Inflammatory macrophage (primary cell): ENCODE measurements around the gene IMPDH1.

Experiments used
- DNase-seq, 2 donors: peaks; one replicate each; pipeline ENCODE4 v3.0.0-alpha.2; 2020 to 2022

IMPDH1 gene

DNA sequence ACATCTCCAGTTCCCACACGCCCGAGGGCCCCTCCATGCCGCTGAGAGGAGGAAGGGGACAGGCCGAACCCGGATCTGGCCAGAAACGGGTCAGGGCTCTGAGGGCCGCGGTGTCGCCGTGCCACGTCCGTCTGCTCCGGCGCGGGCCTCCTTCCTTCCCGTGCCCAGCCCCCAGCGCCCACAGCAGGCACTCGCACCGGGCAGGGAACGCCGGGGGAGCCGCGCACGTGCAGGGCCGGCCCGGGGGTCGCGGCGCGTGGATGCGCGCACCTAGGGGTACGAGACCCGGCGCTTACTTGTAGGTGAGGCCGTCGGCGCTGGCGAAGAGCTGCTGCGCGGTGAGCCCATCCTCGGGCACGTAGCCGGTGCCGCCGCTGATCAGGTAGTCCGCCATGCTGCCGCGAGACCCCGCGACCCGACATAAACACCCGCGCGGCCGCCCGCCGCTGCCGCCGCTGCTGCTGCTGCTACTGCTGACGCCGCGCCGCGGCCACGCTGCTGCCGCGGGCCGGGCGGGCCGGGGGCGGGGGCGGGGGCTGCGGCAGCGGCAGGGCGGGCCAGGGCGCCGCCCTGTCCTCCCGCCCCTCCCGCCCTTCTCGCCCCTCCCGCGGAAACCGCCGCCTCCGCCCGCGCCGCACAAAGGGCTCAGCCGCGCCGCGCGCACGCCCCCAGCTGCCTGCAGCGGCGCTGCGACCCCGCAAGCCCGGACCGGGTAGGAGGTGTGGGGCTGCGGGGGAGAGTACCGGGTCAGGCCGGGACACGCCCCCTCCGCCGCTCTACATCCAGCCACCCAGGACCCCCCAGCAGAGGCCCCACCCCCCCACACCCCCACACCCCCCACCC lies 4.1 kb downstream of the IMPDH1 start:
- DNase-seq, result peak in 1 of 2 donors; percentile 41

DNA sequence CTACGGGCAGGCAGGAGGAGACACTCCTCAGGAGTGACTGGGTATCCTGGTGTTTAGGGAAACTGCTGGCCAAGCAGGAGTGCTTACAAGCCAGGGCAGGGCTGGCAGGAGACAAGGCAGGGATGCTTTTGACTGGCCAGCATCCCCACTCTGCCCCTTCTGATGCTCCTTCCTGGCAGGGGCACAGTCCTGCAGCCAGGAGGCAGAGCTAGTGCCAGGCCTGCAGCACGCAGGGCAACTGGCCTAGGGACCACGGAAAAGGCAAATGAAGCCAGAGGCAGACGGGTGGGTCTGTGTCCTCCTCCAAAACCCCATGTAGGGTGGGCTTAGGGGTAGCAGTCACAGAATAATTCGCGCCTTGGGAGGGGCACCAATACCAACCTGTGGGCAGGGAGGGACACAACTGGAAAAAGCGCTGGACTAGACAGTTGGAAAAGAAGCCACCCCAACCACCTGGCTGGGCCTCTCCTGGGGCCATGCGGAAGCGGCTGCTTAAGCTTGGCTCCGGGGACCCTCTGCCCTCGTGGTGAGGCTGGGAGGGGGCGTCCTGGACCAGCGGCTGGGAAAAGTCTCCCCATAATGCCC lies 4.8 kb downstream of the IMPDH1 start:
- DNase-seq, result no peak

DNA sequence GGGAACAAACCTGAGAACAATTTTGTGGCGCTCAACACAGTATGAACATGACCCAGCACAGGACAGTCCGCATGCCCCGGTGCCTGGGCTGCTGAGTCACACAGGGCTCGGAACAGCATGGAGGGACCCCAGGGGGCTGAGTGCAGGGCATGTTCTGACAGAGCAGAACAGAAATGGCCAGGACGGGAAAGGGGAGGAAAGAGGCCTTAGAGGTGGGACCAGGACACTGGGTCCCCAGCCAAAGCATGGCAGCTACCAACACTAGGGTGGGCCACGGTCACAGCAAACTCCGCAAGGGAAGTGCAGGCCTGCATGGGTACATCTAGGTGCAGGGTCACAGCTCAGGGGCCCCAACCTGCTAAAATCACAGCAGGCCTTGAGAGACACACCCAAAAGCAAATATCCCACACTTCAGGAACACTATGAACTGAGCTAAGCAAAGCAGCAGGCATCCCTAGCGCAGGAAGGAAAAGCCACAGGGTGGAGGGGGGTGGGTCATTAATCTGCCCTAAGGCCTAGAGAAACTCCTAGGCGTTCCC lies 5.6 kb downstream of the IMPDH1 start:
- no peak for DNase-seq

DNA sequence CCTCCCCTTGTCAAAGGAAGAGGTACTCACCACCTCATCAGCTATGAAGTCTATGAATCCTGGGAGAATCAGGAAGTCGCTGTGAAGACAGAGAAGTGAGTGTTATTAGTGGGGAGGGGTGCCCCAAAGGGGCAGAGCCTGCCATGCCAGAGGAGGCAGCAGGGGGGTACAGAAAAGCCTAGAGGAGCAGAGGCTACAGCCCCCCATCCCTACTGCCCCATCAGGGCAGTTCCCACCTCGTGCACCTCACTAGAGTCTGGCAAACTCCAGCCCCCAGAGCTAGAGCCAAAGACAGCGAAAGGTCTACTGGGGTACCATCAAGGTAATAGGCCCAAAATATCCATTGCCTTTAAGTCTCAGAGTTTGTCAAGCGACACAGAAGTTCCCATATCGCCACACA lies 6.1 kb downstream of the IMPDH1 start:
- no peak for DNase-seq

DNA sequence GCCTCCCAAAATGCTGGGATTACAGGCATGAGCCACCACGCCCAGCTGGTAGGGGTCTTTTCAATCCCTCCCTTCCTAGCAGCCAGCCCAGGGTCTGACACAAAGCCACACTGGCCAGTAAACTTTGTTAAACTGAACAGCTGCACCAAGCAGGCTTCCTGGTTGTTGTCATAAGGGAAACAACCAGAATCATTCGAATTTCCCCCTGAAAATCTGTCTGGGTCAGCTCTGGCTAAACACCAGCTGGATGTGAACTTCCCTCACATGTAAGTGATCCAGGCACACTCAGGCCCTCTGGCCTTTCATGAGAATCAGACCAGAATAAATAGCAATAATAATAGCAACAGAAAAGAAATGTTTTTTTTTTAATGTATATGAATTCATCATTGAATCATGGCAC lies 7.4 kb downstream of the IMPDH1 start:
- DNase-seq, result no peak

DNA sequence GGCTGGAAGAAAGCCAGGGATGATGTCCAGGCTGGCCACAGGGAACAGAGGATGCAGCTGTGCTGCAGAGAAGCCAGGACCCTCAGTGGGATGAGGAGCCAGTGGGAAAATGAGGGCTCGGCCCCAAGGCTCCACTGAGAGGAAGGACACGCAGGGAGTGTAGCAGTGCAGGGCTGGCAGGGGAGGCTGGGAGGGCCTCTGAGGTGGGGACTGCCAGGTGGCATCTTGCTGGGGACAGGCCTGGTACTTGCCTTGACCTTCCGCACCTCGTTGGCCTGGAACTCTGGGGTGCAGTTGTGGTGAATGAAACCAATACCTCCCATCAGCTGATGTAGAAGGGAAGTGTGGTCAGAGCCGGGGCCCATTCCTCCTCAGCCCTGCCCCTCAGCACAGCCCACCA lies 9.2 kb downstream of the IMPDH1 start:
- no peak for DNase-seq

DNA sequence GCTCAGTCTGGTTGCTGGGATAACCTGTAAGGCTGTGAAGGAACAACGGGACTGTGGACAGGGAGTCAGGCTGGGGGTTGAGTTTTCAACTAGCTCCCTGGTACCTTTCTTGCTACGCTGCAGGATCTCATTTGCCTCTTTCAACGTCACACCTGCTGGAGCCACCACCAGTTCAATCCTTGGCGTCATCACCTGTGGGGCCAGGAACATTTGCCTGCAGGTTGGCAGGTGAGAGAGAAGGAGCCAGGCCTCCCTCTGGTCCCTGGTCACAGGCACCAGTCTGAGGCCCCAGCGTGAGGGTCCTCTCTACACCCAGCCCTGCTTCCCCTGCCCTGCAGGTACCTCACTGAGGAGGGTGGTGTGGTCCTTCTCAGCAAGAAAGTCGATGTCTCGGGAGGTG lies 9.8 kb downstream of the IMPDH1 start:
- no peak for DNase-seq

DNA sequence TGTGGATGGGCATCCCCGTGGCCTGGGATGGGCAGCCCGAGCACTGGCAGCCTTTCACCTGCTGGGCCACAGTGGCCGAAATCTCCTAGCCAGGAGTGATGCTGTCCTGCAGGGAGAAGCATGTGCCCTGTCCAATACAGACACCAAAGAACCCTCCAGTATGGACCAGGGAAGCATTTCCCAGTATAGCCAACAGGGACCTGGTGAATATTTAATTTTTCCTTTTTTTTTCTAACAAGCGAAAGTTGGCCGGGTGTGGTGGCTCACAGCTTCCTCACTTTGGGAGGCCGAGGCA lies 11.0 kb downstream of the IMPDH1 start:
- DNase-seq, result no peak

DNA sequence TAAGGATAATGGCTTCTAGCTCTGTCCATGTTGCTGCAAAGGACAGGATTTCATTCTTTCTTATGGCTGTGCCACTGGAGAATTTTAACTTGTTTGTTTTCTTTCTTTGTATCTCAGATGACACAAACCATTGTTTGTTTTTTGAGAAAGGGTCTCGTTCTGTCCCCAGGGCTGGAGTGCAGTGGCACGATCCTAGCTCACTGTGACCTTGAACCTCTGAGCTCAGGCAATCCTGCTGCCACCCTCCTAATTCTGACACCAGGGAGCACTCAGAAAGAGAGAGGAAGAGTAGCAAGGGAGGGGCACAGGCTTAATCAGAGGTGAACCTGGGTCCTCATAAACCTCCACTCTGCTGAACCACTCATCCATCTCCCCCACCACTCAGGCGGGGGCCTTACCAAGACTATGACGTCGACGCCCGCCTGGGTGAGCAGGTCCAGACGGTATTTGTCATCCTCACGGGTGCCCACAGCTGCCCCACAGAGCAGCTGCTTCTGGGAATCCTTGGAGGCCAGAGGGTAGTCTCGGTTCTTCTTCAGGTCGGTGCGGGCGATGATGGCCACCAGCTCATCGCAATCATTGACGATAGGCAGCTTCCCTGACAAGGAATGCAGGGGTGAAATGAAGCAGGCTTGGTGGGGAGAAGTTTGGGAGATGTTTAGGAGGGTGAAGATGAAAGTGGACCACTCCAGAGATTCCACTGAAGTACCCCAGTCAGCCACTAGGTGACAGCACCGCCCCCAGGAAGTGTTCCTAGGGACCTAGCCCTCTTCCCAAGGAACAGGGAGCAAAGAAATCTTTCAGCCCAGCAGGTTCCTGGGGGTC lies 11.6 kb downstream of the IMPDH1 start:
- peak; percentile 50 to 54 for DNase-seq

DNA sequence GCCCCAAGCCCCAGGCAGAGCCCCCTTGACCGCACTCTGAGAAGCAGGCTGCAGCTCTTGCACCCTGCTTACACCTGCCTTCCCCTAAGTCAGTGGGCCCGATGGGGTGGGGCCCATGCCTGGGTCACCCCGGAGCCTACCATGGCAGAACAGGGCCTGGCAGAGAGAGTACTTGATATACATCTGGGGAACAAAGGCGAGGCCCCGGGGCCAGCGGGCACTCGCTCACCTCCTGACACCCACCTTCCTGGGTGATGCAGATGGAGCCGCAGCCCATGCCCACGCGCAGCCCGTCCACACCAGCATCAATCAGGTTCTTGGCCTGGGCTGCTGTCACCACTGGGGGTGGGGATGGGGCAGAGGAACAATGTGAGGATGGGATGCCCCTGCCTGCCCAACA lies 13.4 kb downstream of the IMPDH1 start:
- DNase-seq, result no peak

DNA sequence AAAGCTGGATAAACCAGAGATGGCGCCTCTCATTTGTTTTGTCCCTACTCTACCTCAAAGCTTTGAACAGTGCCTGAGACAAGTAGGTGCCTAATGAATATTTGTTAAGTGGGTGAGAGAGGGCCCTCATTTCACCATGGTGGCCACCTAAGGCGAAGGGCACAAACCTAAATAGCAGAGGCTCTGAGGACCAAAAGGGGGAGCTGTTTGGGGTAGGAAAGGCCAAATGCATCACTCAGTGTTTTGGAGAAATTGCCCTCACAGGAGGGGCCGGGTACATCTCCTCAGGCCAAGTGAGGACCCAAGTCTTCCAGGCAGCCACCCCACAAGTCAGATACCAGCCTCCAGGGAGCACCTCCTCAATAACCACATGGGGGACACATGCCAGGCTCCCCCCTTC lies 14.0 kb downstream of the IMPDH1 start:
- DNase-seq, result no peak

DNA sequence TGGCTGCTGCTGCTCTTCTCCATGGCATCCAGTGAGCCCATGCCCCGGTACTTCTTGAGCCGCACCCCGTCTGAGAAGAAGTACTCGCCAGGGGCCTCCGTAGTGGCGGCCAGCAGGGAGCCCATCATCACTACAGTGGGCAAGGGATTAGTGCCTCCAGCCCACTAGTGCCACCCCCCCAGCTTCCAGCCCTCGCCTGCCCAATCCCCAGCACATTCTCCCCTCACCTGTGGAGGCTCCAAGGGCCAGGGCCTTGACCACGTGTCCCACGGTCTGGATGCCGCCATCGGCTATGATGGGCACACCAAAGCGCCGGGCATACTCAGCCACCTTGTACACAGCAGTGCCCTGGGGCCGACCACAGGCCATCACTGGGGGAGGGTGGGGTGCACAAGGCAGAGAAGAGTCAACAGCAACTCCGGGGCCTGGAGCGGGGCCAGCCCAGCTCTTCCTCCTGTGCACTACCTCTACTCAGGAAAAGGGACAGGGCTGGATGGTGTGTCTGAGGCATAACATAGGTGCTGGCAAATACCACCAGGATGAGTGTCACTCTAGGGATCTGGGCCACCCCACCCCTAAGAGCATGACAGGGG lies 14.8 kb downstream of the IMPDH1 start:
- no peak for DNase-seq

DNA sequence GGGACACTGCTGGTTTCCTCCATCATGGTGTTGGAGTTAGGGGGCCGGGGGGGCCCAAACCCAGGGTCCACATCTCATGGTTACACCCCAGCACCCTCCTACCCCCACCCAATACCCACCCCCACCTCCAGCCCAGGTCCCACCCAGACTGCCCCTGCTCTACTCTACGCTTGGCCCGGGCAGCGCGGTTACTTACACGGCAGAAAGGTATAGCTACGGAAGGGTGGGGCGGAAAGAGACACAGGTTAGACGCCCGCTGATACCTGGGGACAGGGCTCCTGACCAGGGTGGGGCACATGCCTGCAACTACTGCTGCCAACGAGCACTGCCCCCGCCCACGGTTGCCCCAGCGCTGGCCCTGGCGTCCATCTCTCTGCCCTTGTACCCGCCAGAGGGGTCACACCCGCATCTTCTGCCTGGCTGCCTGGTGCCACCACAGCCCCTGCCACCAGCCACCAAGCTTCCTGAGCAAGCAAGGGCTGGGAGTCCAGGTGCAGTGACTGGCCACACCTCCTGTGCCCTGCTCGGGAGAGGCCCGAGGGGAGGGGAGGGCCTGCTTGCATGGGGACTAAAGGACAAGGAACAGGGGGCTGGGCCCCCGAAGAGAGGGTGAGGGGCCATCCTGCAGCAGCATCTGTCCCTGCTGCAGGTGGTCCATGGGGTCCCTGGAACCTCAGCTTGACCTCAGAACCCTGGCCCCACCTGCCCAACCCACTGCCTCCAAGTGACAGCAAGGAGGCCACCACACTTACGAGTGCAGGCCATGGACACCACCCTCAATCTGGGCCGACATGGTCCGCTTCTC lies 16.1 kb downstream of the IMPDH1 start:
- DNase-seq, result no peak

DNA sequence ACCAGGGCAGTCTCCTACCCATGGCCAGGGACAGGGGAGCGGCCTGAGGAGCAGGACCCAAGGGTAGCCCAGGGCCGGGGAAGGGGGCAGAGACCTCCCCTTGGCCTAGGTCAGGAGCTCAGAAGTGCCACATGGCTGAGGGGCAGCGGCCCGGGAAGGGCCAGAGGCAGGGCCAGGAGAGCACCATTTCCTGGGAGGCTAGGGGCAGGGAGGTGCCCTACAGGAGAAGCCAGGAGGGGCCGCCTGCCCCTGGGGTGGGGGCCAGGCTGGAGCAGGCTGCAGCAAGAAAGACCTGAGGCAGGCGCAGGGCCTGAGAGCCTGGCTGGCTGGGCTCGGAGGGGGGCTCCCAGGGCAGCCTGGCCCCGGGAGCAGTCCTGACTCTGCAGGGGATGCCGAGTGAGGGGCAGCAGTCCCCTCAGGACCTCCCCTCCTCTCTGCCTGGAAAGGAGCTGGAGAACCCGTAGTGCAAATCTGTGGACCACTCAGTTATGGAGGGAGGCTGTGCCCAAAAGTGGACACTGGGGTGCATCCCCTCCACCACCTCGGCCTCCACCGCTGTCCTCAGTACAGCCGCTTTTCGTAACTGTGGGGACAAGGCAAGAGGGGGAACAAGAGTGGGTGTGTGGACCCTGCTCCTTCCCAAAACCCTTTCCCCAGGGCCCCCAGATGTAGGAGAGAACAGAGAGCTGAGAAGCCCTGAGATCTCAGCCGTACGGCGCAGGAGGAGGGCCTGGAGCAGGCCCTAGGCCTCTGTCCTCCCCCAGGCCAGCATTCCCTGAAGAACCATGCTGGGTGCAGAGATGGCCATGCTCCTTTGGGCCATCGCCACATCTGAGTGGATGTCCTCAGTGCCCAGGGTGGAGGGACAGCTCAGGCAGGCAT lies 17.1 kb downstream of the IMPDH1 start:
- no peak for DNase-seq

DNA sequence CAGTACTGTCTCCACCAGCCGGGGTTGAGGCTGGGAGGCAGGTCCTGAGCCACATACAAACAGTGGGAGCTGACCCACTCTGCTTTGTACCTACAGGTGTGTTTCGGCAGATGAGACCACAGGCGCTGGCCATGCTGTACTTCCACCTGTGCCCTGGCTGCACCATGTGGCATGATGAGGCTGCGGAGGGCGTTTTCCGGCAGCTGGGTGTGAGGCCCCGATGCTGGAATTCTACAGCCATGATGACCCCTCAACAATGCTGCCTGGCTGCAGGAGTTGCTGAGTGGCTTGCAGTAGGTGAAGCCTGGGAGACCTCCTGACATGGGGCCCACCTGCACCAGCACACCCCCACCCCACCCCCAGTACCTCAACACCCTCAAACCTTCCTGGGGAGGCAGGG lies 18.0 kb downstream of the IMPDH1 start:
- DNase-seq, result no peak

DNA sequence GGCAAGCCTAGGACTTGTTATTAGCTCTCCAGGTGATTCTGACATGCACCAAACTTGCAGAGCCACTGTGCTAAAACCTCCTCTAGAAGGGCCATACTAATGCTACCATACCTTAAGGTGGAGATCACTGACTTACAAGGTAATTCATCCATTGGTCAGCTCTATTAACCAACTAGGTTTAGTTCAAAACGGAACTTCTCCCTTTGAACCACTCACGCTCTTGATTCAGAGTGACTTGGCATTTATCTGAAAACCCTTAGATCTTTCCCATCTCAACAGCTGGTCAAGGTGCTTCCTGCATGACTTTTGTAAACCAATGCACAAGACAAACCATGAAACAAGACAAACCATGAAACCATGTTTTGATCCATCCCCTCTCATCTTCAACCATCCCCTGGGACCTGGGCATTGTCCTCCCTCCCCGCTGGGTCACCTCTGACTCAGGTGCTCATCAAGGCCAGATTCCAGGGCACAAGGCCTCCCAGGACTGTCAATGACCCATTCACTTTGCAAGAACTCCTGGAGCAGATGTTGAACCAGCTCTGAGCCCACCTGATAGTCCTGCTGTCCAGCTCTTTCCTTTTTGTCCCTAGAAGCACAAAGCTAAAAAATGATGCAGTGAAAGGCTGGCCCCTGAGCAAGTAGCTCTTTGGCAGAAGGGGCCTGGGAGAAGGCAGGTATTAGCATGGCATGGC lies 18.8 kb downstream of the IMPDH1 start:
- no peak for DNase-seq

DNA sequence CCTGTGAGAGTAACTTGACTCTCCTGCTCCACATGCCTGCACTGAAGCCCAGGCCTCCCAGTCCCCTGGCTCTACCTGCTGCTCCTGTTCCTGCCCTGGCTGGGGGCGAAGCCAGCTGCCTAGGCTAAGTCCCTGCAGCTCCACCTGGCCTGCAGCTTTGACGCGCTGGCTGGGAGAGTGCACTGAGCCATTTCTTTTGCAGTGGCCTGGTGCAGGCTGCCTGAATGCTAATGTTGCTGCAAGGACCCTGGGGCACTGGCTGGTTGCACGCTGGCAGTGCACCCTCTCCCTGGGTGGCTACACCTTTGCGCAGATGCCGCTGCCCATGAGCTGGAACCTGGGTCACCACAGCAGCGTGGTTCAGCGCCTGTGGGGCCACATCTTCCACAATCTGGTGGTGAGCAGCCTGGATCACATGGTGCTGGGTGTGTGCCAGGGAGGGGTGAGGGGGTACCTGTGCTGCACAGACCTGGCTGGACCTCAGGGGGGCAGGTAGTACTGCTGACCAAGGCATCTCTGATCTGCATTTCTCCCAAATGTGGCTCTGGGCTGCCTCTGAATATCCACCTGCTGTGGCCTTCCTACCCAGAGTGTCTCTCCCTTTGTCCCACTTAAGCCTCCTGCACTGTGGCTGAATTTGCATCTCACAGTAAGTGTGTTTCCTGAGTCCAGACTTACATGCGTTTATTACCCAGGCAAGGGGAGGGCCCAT lies 20.0 kb downstream of the IMPDH1 start:
- DNase-seq, result no peak

DNA sequence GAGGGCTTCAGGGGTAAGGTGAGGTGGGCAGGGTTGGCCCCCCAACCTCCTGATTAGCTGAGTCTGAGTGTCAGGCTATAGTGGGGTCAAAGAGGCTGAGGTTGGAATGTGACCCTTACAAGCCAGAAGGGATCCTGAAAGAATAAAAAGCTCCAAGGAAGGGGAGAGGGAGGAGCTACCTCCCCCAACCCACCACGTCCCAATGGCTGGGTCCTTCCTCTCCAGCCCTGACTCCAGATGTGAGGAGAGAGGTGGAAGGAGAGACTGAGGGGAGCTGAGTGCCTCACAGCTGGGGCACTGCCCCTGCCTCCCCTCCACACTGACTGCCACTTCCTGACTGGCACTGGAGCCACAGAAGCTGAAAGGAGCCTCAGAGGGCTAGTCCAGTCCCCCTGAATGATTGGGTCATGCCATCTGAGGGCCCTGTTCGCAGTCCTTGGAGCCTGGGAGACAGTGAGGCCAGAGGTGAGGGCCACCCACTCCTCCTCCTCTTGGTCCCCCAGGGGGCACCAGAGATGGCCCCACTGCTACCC lies 20.6 kb downstream of the IMPDH1 start:
- no peak for DNase-seq

DNA sequence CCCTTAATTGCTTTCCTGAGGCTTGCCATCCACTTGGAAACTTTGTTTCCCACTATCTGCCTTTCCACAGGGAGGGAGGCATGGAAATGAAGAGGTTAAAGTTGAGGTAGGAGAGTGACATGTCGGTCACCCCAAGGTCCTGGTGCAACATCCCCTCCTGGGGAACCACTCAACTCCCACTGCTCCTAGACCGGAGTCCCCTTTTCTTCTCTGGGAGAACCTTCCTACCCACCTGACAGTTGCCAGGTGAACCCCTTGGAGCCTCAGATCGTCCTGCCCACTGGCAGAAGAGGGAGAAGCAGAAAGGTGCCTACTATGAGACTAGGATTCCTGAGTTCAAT lies 21.7 kb downstream of the IMPDH1 start:
- DNase-seq, result no peak
